ENCODE results near the gene MIA.
A peak's percentile ranks its signal among the peaks of the same experiment; 100 is the strongest.
"Not testable (repeated sequence)": the region's sequence is repeated elsewhere in the genome, so short reads cannot be mapped to it uniquely, and the experiment has no call there.

The MIA gene

DNA sequence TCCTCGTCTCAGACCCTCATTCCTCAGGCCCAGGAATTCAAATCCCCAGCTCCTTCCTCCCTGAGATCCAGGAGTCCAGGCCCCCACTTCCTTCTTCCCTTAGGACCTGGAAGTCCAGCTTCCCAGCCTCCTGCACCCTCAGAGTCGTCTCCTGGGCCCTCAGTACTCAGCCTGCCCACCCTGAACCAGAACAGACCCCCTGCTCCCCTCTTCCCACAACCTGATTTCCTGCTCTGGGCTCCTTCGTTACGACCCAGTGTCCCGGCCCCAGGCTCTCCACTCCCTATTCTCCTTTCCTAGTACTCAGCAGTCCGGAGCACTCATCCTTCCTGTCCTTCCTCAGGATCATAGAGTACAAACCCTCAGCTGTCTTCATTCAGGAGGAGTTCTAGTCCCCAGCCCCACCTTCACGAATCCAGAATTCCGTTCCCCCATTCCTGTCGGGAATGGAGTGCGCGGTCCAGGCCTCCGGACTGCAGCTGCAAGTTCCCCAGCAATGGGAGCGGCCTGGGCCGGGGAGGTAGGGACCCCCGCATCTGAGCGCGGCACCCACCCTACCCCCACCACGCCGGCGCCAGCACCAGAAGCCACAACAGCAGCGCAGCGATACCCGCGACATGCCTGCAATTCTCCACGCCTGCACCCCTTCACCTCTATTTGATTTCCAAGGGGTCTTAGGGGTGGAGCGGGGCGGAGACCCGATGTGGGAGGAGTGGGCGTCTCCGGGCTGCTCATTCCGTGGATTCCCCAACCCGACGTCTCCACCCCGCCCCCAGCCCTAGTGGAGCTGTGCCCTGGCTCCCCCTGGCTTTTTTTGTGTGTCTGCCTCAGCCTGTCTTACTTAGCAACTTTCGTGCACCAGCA, 36.4 kb downstream of the MIA start:
- no peak for DNase-seq (ENCODE audit: low read depth)
- peak overlapping the region; percentile 46 for H3K4me3 ChIP-seq (ENCODE audit: low read depth, low read length)

DNA sequence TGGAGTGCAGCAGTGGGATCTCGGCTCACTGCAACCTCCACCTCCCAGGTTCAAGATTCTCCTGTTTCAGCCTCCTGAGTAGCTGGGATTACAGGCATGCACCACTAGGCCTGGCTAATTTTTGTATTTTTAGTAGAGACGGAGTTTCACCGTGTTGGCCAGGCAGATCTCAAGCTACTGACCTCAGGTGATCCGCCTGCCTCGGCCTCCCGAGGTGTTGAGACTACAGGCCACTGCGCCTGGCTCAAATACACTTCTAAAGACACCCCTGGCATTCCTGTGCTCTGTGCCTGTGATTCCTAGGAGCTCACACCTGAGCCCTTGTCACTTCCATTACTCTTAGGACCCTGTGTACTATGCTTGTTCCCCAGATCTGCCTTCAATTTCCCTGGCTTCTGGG, 37.2 kb downstream of the MIA start:
- not testable (repeated sequence) for DNase-seq (ENCODE audit: low read depth); H3K4me3 ChIP-seq (ENCODE audit: low read depth, low read length)

DNA sequence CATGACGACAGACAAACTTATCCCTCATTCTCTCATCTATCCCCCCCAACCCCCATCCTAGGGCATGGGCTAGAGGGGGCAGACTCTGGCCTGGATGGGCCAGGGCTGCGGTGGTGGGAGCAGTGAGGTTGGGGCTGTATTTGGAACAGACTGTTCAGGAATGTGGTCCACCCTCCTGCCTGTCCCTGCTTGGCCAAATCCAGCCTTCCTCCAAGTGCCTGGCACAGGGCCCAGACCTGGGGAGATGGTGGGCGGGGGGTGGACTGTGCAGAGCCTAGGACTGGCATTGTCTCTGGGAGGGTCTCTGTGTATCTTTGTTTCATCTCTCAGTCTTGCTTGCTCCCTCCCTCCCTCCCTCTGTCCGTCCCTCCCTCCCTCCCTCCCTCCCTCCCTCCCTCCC, 37.9 kb downstream of the MIA start:
- H3K4me3 ChIP-seq (ENCODE audit: low read depth, low read length) = no peak overlapping the region
- no peak for DNase-seq (ENCODE audit: low read depth)

DNA sequence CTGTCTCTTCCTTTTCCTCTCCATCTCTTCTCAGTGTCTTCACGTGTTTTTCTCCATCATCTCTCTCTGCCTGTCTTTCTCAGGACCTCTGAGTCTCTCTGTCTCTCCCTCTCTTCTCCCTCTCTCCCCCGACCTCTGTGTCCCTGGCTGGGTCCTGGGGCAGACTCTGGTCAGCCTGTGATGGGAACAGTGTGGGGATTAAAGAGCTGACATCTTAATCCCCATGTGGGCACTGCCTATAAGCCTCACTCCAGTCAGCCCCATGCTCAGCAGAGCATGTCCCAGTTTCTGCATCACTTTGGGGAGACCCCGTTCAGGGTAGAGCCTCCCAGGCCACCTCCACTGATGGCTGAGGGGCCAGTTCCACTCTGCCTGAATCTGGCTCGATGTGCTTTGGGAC, 39.9 kb downstream of the MIA start:
- H3K4me3 ChIP-seq (ENCODE audit: low read depth, low read length) = no peak overlapping the region
- DNase-seq (ENCODE audit: low read depth) = no peak

DNA sequence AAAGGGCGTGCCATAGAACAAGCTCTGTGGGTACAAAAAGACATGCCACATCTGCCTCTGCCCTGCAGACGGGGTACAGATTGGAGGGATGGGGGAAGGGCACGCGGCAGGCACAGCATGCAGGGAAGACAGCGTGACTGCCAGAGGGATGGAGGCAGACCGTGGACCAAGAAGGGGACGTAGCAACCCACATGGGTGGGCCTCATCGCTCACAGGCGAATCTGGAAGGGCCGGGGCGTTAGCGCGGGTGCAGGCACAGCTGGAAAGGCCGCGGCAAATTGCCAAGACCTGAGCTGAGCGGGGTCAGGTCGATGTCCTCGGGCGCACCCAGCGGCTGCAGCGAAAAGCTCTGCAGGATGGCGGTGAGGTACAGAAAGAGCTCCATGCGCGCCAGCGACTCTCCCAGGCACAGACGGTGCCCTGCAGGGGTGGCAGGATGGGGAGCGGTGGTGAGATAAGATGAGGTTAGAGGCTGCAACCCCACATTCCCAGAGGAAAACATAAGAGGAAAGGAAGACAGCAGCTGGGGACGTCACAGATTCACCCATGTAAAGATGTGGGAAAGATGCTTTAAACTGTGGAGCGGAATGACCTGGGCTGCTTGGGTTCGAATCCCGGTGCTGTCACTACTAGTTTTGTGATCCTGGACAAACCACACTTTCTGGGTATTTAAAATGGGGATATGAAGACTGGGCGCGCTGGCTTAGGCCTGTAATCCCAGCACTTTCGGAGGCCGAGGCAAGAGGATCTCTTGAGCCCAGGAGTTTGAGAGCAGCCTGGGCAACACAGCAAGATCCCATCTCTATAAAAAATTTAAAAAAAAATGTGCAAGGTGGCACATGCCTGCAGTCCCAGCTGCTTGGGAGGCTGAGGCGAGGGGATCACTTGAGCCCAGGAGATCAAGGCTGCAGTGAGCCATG, 43.4 kb downstream of the MIA start:
- H3K4me3 ChIP-seq (ENCODE audit: low read depth, low read length) = peak overlapping the region; percentile 20
- DNase-seq (ENCODE audit: low read depth) = not testable (repeated sequence)

DNA sequence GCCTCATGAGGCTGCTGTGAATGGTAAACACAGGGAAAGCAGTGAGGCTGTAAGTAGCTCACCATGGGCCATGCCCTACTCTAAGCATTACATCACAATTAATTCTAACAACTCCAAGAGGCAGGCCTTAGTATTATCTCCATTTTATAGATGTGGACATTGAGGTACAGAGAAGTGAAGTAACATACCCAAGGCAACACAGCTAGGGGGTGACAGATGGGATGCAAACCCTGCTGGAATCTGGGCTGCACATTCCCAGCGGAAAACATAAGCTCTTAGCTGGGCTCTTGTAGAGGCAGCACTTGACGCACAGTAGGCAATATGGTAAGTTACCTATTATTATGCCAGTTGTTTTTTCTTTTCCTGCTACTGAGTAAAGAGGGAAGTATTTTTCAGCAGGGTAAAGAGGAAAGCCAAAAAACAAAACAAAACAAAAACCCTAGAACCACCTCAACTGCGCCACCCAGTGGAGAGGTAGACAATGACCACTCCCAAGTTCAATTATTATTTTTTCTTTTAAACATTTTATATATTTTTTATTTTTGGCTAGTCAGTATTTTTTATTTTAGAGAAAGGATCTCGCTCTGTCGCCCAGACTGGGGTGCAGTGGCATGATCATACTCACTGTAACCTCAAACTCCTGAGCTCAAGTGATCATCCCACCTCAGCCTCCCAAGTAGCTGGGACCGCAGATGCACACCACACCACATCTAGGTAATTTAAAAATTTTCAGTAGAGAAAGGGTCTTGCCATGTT, 44.3 kb downstream of the MIA start:
- not testable (repeated sequence) for H3K4me3 ChIP-seq (ENCODE audit: low read depth, low read length); DNase-seq (ENCODE audit: low read depth)

DNA sequence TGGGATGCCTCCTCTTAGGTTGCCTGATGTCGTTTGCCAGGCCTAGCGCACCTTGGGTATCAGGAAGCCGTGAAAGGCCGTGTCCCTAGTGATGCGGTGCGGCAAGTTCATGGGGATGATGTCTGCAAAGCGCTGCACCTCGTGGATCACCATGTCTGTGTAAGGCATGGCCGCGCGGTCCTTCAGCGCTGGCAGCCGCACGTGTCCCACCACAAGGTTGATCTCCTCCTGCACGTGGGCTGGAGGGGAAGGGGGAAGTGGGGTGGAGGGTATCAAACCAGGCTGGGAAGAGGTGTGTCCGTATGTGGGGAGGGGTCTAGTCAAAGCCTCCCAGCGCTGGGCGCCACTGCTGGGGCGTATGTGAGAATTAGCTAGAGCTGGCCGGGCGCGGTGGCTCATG, 46.8 kb downstream of the MIA start:
- DNase-seq (ENCODE audit: low read depth) = no peak
- no peak overlapping the region for H3K4me3 ChIP-seq (ENCODE audit: low read depth, low read length)

DNA sequence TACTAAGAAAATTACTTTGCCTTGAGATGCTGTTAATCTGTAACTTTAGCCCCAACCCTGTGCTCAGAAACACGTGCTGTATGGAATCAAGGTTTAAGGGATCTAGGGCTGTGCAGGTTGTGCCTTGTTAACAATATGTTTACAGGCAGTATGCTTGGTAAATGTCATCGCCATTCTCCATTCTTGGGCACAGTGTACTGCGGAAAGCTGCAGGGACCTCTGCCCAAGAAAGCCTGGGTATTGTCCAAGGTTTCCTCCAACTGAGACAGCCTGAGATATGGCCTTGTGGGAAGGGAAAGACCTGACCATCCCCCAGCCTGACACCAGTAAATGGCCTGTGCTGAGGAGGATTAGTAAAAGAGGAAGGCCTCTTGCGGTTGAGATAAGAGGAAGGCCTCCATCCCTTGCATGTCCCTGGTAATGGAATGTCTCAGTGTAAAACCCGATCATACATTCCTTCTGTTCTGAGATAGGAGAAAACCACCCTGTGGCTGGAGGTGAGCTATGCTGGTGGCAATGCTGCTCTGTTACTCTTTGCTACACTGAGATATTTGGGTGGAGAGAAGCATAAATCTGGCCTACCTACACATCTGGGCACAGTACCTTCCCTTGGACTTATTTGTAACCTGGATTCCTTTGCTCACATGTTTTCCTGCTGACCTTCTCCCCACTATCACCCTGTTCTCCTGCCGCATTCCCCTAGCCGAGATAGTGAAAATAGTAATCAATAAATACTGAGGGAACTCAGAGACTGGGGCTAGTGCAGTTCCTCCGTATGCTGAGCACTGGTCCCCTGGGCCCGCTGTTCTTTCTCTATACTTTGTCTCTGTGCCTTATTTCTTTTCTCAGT, 47.6 kb downstream of the MIA start:
- DNase-seq (ENCODE audit: low read depth) = not testable (repeated sequence)

DNA sequence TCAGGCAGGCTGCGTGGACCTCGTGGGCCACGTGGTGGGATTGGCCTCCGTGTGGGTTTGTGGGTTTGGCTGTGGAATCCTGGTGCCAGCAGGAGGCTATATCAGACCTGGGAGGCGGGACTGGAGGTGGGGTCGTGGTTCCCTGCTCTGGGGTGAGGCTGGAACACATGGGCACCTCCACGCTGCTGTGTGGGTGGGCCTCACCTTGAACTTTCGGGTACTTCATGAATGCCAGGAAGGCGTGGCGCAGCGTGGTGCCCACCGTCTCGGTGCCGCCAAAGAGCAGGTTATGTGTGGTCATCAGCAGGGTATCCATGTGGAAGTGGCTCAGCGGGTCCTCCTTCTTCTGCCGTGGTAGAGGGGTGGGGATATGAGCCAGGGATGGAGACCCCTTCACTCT, 49.6 kb downstream of the MIA start:
- DNase-seq (ENCODE audit: low read depth); H3K4me3 ChIP-seq (ENCODE audit: low read depth, low read length): not testable (repeated sequence)

More for the DNA sequence above, 47.6 kb downstream of the MIA start:
- H3K4me3 ChIP-seq (ENCODE audit: low read depth, low read length) = not testable (repeated sequence)

DNA sequence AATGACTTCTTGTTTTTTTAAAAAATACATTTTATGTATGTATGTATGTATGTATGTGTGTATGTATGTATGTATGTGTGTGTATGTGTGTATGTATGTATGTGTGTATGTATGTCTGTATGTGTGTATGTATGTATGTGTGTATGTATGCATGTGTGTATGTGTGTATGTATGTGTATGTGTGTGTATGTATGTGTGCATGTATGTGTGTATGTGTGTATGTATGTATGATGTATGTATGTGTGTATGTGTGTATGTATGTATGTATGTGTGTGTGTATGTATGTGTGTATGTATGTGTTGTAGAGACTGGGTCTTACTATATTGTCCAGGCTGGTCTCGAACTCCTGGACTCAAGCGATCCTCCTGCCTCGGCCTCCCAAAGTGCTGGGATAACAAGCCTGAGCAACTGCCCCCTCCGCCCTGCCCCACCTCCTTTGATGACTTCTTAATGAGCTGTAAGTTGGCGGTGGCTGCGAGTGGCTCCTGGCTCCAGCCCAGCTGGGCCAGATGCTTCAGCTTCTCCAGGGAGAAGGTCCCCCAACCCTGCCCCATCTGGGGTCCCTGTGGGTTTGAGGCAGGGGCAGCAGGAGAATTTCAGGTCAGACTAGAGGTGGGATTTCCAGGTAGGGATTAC, 50.3 kb downstream of the MIA start:
- H3K4me3 ChIP-seq (ENCODE audit: low read depth, low read length); DNase-seq (ENCODE audit: low read depth): not testable (repeated sequence)

DNA sequence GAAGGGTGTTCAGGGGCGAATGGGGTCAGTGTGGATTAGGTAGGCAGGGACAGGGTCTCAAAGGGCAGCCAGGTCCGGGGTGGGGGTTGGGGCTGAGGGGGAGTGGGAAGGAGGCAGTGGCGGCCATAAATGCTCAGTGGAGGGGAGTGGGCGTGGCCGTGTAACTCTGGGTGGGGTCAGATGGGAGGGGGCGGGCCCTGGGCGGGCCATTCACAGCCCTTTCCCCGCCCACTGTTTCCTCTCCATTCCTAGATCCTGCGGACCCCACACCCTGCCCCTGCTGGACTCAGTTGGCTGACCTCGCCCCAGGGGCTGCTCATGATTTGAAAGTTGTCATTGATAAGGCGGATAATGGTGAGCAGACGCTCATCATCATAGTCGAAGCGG, 51.0 kb downstream of the MIA start:
- DNase-seq (ENCODE audit: low read depth); H3K4me3 ChIP-seq (ENCODE audit: low read depth, low read length): not testable (repeated sequence)

DNA sequence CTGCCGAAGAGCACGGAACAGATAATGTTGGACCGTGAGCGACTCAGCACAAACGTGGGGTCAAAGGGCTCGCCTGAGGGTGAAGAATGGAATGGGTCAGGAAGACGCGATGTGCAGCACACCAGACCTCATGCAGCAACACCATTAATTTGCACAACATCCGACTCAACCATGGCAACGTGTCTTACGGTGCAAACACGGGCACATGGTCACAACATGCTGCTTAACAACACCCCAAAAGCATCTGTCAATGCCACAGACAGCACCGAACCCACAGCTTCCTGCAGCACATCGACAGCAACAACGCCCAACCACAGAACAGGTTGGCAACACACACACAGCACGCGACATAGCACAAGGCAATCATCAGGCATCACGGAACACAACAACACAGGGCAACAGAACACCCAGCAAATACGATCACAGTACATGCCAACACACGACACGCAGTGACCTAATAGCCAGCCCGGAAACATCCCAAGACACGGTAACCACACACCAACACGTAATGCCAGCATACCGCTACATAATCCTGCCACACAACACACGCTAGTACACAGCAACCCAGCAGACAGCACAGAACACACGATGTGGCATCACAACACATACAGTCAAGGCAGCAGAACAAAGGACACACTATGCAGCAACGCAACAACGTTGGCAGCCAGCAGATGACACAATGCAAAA, 51.5 kb downstream of the MIA start:
- not testable (repeated sequence) for H3K4me3 ChIP-seq (ENCODE audit: low read depth, low read length); DNase-seq (ENCODE audit: low read depth)

All from skeletal muscle cell (primary cell).